GM21381 (cell line): ENCODE results near the gene HOXA11.

Experiments
- ATAC-seq: cut with Tn5 transposase; IDR thresholded peaks from one replicate; pipeline ENCODE4 v1.9.1; 2021; ENCODE audit warnings: mild to moderate bottlenecking, moderate library complexity; ENCODE audit not compliant: unreplicated experiment

The HOXA11 gene

DNA sequence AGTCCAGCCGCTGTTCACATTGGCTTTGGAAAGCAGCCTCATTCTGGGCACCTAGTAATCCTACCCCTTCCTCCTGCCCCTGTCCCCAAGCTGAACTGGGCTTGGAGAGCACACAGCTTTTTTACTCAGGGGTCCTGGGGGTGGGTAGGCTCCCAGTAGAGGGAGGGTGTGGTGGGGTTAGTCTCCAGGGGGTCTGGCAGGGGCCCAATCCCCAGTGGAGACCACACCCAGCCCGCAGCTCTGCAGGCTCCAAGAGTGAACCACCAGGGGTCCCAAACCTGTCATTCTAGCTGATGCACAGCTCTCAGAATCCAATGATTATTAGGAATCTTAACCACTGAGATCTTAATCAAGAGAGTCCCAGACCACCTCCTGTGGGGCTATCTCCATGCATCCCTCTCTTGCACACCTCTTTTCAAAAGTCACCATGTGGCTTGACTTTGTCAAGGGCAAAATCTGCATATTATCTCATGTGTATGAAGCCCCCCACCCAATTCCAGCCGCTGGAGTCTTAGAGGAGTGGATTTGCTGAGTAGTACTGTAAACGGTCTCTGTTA is 2.7 kb downstream of the HOXA11 start:
- no peak for ATAC-seq

DNA sequence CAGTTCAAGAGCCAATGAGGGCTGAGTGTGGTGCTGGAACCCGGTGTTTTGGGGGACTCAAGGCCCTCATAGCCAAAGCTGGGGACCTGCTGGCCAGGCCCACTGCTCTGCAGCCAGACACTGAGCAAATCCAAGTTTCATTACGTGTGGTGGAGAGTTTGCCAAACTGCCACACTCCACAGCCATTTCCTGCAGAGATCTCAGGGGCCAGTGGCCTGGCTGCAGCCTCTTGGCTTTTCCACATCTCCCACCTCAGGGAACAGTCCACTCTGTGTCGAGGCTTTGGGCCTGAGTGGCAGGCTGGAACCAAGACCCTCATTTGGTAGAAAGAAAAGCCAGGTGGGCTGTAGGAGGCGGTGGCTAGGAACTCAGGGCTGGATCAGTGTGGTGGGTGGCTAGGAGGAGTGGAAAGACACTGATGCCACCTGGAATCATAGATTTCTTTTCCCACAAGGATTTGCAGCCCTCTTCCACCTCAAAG is 3.2 kb downstream of the HOXA11 start:
- no peak for ATAC-seq

DNA sequence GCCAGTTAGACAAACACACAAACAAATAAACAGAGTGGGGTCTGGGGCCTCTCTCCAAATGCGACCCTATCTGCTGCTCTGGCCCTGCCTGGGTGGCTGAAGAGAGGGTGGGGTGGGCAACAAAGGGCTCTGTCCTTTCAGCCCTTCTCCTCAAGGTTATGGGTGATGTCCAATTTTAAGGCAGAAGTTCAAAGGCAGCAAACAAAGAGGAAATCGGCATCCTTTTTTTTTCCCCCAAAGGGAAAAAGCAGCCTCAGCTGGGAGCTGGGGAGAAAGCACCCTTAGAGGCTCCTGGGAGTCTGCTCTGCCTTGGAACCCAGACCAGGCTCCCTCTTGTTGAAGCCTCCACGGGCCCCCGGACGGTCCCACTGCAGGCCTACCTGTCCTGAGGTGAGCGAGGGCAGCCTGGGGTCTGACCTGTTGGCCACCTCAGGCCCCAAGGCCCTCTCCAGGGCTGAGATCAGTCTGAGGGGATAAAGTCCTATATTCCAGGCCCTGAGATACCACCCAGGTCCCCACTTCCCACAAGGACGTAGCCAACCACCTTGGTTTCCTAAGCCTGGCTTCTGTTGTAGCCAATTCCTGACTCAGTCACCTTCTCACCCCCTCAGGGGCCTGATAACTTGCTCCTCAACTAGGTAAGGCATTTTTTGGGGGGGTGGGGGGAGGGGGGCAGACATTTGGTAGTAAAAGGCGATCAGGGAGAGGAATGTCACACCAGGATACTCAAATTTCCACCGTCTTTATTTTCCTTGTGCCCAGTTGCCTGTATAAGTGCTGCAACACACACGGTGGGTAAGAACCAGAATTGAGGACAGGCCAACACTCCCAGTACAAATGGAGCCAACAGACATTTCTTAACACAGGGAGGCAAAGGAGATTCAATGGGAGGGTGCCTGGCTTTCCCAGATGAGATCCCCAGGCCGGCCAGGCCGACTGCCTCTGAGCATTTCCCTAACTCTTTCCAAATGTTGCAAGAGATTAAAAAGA is 4.3 kb downstream of the HOXA11 start:
- ATAC-seq, result no peak

DNA sequence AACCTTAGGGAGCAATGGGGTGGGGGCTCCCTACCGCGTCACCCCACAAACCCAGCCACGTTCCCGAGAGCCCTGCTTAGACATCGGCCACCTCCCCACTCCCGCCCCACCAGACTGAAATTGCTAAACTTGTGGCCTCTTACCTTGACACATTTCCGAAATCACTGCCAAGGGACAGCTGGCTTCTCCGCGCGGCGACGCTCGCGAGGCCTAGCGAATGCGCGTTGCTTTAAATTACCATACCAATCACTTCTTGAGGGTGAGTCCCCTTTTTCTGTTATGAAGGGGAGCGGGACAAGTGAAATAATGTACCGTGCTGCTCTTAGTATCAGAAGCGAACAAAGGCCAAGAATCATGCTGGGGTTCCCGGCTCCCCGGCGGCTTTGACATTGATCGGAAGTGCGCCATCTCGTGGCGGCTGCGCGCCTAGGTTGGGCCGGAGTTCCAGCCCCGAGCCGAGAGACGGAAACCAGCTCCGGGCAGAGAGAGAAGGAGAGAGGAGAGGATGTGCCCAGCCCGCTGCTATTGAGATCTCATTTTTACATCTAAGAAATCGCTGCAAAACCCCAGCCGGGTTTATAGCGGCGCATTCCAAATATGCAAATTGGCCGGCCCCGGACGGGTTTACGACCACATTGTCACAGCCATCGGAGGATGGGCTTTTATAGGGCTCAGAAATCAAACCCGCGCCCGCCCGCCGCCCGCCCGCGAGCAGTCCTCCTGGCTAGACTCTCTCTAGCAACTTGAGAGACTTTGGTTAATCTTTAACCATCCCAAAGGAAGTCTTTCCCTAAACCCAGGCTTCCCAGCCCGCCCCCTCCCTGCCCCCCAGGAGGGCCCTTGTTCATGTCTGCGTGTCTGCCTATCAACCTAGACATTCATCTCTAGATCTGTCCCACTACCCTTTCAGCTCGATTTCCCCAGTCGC is 5.3 kb downstream of the HOXA11 start:
- no peak for ATAC-seq

DNA sequence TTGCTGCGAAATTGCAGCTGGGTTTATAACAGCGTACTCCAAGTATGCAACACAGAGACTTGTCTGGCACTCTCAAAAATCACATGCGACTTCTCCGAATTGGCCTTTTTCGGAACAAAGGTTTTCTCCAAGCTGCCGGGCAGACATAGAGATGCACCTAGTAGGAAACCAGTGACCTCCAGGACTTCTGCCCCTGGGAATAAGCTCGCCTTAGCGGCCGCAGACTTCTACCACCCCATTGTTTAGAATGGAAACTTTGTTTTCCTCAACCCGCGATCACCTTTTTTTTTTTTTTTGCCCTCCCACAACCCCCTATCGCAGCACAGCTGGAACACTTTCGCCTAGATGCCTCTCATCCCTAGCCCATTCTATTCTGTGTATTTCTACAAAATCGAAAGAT is 6.0 kb downstream of the HOXA11 start:
- no peak for ATAC-seq

DNA sequence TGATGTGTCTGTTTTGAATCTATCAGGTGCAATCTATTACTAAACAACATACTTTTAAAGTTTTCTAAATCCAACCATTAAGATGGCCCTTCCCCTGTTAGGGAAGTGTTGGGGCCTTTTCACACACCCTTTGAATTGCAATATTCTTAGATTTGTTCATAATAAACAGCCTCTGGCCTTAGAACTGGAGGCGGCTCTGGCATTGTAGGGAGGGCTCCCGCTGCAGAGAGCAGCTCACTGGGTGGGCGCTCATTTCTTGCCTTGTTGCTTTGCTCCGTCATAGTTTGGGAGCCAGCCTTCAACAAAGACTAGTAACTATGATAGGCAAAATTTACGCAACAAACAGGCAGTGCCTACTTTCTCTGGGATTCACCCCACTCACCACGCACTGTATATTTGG is 6.7 kb downstream of the HOXA11 start:
- ATAC-seq, result no peak

DNA sequence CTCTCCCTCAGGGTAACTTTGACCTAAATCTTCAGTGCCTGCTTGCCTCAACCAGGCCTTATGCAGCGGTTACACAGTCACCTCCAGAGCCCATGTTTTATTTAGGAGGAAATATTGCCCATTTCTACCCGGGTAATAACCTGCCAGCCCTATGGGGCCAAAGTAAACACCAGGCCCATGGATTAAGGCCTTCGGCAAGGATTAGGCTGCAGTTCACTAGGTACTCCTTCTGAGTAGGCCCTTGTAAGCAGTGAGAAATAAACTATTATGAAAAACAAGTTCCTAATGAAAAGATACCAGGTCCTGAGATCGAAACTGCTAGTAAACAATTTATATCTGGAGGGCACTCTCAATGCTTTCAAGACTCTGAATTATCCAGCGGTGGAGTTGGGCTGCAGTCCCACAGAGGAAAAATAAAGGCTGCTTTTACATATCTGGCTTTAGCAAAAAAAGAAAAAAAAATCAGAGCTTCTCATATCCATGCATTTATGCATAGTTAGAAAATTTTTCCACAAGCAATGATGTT is 7.2 kb downstream of the HOXA11 start:
- ATAC-seq, result no peak

DNA sequence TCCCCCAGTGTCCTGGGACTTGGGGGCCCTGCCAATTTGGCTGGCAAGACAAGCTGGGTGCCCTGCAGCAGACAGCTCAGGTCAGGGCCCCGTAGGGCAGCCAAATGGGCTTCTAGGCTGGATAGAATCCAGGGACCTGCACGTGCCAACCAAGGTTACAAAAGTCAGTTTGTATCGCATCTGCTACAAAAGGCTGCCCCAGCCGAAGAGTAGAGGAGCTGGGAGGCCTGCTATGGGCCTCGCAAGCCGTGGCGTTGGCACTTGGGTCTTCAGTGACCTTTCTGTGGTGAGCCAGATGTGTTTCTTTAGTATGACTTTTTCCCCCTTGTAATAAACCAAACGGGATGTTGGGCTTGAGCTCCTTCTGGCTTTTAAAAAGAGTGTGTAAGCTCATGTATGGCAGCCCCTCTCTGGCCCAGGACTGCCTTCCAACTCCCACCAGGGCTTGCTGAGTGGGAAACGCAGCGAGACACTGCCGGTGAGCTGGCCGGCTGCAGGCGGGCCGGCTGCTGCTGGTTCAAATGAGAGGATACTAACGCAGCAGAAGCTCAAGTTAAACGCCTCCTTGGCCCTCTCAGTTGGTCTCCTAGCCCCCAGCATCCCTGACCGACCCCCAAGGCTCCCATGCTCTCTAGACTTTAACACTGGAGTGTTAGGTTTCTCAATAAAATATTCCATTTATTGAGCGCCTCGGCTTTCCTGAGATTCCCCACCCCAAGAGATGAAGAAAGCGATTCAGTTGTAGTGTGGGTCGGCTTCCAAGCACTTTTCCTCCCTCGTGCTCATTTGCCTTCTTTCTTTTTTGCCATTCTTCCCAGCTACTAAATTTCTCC is 7.9 kb downstream of the HOXA11 start:
- ATAC-seq, result no peak

DNA sequence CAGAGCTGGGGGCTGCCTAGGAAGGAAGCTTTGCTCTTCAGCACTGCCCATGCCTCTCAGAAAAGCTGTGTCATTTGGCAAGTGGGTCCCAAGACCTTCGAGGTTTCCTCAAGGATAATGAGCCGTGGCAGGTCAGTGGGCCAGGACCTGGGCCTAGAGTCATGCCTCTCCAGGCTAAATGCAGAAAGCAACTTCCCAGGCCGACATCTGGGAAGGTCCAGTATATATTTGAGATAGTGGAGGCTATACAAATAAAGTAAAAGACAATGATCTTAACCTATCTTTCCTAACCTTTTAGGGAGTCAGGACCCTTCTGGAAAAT is 8.5 kb downstream of the HOXA11 start:
- no peak for ATAC-seq

DNA sequence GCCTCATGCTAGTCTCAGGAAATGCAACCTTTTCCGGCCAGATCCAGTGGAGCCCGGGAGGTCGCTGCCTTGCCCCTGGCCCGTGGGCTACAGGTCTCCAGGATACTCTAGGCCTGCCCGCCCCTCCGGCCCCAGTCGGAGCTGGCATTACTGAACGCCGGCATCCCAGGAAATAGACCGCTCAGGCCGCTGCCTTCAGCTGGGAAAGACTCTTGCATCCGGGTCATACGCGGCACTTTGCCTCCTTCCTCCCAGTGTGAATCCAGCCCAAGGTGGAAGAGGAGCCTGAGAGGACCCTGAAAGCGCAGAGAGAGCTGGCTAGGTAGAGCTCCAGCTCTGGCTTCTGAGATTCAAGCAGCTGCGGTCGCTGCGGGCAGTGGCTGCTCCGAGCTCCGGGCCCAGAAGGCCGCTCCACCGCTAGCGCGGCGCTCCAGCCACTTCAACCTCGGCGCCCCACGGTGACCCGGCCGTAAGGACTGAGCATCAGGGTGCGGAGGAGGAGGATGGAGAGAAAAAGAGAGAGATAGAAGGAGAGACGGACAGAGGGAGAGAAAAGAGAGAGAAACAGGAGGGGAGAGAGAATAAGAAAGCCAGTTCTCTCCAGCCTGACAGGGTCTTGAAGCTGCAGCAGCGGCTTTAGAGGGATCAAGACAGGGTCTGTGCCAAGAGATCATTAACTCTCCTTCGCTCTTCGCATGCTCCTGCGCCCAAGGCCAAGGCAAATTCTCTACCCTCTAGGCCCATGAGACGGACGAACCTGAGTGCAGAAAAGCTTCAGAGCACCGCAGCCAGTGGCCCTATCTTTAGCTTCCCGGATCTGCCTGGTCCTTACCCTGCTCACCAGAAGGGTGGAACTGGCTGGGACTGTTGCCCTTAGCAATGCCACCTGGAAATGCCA is 9.2 kb downstream of the HOXA11 start:
- no peak for ATAC-seq

DNA sequence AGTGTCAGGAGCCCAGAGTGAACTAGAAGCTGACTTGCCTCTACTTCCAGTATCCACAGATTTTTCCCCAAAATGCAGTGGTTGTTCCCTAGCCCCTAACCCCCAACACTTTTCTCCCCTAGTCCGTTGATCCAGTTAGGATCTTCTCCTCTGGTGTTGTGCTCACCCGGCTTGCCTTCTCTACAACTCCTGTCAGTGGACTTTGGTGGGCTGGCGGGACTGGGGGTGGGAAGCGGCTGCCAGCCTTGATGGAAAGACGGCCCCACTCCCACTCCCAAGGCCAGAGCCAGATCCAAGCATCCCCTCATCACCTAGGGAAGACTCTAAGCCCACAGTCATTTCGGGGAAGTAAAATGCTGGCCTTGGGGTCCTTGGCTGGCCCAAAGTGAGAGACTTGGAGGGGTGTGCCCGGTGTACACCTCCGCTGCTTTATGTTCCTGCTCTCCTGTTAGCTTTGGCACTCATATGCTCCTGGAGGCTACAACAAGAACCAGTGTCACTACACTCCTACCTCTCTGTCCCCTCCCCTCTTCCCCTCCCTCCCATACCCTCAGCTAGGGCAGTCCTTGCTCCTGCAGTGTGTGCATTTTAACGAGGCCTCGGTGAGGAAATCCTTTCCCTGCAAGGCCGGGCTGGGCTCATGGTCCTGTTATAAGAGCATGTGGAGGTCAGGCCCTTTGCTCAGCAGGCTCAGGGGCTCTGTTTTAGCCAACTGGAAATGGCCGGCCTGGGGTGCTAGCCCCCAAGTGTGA is 10.0 kb downstream of the HOXA11 start:
- ATAC-seq, result no peak

DNA sequence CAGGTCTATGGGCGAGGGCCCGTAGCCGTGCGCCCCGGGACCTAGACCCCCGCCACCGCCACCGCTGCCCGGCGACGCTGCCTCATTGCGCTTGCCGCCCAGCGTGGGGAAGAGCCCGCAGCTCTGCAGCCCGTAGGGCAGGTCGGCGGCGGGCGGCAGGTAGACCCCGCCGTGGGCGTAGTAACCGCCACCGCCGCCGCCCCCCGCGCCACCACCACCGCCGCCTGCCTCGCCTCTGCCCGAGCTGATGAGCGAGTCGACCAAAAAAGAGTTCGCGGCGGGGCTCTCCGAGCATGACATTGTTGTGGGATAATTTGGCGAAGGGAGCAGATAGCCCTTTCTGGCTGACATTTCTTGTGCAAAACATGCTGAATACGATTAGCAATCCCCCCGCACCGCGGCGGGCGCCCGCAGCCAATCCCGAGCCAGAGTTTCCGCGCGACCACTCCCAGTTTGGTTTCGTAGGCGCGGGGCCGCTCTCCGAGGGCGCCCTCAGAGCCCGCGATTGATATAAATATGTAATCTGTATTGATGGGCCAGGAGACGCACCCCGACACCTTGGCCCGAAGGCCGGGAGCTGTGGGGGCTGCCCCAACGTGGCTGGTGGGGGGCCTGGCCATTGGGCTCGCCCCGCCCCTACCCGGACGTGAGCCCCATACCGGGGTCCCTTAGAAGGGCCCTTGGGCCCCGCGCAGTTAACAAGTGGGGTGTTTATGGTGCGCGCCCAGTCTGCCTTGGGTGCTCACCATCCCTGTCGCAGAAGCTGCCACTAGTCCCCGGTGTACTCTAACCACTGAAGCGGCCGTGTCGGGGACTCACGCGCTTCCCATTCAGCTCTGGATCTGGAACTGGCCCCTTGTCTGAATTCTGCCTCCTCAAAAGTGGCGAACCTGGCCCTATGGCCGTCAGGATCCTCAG is 10.8 kb downstream of the HOXA11 start, which contains the start of gene HOXA10:
Gene HOXA10 (minus strand): TSS at position 365 of the 918 bp plus-strand sequence. CDS start 14 bp downstream, at position 351.
- ATAC-seq, result no peak

DNA sequence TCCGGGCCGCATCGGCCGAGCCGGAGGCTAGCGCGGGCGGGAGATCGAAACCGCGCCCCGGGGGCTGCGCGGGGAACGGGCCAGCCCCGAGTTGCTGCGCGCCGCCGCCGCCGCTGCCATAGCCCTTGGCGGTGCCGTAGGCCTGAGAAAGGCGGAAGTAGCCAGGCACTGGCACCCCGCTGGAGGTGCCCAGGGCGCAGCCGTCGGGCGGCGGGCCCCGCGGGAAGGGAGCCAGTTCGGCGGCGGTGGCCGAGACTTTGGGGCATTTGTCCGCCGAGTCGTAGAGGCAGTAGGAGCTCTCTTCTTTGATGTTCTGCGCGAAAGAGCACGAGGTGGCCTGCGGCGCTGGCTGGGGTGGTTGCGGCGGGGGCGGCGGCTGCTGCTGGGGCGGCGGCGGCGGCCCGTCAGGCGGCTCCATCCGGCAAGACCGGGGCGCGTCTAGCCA is 11.5 kb downstream of the HOXA11 start:
- no peak for ATAC-seq

DNA sequence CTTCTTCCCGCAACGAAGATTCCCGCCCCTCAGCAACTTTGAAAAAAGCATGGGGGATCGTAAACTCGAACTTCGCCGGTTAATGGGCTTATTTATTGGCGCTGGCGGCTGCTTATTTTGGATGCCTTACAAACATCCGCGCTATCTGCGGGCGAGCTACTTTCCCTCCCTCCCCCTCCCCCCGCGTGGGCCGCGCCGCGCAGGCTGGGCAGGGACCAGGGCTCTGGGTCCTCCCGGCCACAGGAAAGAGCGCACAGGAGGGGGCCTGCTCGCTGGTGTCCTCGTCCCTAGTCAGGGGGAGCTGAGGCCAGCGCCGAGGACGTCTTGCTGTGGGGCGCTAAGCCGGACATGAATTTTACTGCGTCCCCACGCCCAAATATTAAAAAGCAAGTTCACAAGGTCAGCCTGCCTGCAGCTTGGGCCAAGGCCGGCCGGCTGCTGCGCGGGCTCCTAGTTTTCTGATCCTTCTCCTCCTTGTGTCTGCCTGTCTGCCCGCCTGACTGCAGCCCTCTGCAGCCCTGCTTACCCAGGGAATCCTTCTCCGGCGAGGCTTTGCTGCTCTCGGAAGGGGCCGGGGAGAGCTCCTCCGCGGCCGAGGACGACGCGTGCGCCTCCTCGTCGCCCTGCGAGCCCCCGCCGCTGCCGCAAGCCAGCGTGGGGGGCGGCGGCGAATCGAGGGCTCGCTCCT is 12.1 kb downstream of the HOXA11 start:
- ATAC-seq, result no peak

DNA sequence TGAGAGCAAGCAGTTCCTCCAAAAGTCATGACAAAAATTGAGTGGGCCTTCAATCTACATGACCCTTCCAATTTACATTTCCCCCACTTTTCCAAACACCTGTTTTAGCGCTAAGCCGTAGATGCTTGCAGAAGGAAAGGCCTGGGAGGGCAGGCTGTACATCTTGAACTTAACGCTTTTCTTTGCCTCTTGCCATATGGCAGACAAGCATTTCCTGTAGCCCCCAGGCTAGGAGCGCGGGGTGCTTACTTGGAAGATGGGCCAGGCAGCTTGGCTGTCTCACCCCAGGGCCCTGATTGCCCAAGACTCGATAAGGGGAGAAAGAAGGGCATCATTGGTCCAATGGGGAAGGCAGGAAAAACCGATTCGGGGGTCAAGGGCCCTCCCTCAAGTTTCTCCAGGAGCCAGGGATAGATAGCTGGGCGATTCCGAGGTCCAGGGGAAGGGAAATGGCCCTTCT is 12.7 kb downstream of the HOXA11 start:
- no peak for ATAC-seq

DNA sequence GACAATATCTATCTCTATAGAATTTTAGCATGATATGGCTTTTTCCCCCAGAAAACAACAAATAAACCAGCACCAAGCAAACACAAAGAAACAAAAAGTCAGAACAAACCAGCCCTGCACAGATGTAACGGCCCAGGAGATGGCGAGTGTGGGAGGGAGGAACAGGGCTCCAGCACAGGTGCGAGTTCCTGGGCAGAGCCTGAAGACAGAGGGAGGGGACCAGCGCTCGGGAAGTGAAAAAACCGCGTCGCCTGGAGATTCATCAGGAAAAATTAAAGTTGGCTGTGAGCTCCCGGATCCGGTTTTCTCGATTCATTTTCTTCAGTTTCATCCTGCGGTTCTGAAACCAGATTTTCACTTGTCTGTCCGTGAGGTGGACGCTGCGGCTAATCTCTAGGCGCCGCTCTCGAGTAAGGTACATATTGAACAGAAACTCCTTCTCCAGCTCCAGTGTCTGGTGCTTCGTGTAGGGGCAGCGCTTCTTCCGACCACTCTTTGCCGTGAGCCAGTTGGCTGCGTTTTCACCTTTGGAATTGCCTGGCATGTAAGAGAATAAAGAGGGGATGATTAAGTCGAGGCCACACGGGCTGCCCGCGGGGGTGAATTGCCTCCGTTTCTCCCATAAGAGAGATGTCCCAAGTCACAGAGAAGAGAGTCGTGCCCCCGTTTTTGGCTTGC is 13.3 kb downstream of the HOXA11 start:
- no peak for ATAC-seq
